NOMO-1 treated with DMSO at 0.1 percent for 48 hours (cell line): Measurements from ENCODE around the gene CISTR.

ENCODE experiments used
- DNase-seq: peaks from one replicate; lab custom pipeline; 2025; ENCODE audit not compliant: unreplicated experiment; lab: John Stamatoyannopoulos, UW

The CISTR gene

DNA sequence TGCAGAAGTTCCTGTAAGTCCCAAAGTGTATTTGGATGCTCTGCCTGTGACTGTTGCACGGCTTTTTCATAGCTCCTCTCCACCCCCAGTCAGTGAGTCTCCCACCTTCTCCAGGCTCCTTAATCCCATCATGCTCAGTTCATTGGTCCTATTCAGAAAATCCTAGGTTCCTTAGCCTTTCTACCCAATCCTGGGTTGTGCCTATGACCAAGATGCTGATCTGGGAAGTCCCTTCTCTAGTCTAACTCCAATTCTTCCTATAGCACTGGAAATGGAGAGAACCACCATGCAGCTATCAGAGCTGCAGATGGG, 7.7 kb downstream of the CISTR start:
- DNase-seq = no peak

DNA sequence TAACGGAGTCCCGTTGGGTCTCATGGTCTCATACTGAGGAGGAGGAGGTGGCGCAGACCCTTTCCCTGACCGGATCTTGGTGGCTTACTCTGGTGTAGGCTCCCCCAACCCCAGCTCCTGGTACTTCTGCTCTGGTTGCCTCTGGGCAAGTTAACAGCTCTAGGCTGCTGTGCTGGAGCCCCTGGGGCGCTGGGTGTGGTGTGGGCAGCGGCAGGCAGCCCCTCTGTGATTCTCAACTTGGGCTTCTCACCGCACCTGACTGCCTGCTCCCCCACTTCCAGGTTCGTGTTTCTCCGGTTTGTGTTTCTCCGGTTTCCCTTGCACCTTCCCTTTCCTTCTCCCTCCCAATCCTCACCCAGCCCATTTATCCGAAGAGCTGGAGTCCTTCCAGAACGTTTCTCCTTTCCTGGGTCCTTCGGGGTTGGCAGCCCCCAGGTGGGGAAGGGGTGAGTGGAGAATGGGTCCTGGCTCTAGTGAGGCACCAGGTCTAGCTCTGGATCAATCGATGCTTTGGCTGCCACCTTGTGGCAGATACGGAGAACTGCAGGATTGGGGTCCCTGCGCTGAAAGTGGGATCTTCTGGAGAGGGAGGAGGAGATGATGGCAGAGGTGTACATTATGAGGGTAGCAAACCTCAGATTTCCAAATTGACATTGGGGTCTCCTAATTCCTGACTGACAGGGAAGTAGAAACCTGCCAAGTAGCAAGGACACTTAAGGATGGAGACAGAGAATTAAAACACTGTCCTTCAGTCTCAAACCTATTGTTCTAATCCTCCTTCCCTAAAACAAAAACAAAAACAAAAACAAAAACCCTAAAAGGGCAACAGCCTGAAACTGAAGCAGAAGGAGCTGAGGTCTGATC, 8.3 kb downstream of the CISTR start:
- peak; percentile 41 for DNase-seq

DNA sequence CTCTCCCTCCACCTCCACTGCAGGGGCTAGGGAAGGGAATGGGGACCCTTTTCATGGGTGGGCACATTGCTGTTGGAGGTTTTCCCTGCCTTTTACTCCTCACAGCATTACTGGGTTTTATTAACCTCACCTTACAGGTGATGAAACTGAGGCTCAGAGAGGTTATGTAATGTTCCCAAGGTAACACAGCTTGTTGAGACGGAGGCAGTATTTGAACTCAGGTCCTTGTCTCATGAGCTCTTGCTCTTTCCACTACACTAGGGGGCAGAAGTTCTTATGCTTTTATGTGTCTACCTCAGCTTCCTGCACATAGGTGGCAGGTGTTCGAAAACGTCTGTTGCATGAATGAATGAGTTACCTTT, 11.7 kb downstream of the CISTR start:
- DNase-seq = no peak

DNA sequence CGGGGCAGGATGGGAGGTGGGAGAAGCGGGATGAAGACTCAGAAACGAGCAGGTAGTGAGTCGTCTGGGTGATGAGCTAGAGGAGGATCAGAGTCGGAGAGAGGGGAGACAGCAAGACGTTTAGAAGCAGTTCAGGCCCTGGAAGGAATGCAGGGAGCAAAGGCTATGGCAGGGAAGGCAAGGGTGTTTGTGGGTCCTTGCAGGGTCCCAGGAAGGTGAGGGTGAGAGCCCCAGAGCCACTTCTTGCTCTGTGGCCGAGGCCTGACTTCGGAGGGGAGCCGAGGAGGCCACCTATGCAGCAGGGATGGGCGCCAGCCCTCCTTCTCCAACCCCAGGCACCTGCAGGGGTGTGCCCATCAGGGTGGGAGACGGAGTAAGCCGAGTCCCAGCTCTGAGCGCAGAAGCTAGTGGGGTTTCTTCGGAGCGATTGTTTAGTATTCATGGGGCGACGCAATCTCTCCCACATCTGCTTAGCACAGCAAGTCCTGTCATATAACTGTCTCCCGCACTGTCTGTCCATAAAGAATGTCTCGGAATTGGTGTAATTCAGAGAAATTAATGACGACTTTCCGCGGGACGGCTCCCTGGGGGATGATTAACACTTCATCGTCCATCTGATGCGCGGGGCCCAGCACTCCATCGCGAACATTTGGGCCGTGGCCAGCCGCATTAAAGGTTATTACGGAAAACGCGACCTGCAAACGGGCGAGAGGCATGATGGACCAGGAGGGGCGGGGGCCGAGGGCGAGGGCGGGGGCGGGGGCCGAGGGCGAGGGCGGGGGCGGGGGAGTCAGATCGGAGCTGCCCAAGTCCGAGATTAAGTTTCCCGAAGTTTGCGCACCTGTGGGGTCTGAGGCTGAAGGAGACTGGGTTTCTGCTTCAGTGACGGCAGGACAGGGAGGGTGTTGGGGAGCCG, 12.3 kb downstream of the CISTR start:
- no peak for DNase-seq

DNA sequence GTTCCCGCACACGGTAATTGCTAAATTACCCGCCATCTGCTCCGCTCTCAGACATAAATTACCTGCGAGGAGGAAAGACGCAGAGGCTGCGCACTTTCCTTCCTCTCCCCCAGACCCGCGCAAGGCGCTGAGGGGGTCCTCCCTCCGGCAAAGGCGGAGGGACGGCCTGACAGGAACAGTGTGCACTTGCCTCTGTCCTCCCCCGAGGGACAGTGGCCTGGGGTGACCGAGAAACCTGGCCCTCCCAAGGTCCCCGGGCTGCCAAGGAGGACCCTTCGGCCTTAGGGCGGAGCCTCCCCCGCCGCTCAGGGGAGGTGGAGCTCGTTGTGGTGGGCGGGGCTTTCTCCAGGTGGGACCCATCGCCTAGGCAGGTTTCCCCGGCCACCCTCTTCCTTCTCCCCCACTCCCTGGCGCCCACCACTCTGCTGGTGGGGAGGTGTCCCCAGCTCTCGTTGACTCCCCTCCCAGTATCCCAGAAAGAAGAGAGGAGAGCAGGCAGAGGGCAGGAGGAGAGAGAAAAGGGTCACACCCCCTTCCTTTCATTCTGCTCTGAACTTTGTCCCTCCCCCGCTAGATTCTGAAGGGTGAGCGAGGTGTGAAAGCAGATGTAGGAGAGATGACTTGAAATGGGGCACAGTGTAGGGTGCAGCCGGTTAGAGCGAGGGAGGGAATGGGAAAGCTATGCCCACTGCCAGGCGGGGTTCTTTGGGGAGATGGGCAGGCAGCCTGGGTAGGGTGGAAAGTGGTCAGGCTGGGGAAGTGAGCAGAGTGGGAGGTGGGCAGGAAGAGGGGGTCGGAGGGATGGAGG, 13.2 kb downstream of the CISTR start:
- no peak for DNase-seq

DNA sequence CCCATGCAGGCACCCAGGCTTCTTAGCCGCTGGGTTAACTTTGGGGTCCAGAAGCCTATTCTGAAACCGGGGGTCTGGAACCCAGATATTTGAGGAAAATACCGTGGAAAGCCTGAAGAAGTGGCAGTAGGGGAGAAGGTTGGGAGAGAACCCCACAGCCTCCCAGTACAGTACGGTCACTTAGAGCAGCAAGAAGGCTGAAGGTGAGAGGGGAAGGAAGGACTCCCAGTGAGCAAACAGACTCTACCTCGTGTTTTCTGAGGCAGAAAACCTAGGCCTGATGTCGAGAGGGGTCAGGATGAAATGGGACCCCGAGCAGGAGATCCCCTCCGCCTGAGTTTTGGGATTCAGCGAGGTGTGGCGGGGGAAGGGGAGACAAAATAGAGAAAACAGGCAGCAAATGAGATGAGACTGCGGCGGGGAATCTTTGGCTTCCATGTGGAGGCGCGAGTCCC, 13.8 kb downstream of the CISTR start:
- no peak for DNase-seq

DNA sequence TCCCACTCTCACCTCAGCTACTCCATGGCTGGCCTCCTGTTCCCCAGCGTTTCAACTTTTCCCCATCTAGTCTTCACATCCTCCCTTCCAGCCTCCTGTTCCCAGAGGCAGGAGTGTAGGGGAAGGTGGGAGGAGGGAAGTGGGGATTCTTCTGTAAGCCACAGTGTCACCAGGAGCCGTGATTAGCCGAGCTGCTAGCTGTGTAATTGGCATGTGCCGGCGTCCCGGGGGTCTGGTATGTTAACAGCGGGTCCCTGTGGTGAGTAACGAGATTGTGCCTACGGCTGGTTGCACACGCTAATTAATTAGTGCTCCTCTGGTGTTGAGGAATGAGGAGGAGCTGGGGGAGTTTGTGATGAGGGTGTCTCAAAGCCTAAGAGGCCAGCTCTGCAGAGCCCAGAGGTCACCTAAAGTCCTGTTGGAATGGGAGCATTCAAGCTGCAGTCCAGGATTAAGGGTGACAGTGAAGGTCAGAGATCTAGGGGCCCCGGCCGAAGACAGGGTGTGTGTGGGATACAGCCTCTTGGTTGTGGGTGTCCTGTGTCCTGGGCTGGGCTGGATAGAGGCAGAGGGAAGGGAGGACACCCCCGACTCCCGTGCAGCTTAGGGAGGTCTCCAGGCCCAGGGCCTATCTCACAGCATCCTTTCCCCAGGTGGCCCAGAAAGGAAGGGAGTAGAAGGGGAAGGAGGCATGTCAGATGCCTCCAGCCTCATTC, 14.5 kb downstream of the CISTR start:
- DNase-seq = no peak

DNA sequence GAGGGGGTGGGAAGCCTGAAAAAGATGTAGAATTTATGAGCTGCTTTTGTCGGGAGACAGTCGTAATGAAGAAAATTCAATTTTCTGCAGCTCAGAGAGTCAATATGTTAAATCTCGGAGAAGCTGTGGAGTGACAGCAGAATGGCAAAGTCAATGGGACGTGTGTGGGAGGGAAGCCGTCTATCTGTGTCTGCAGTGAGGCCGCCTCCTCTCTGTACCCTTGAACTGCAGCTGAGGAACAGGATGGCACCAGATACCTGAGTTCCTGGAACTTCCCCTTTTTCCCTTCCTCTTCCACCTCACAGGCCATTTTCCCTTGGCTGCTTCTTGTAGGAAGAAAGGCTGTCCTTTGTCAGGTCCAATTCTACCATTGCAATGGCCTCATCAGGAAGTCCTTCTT, 15.2 kb downstream of the CISTR start:
- no peak for DNase-seq

DNA sequence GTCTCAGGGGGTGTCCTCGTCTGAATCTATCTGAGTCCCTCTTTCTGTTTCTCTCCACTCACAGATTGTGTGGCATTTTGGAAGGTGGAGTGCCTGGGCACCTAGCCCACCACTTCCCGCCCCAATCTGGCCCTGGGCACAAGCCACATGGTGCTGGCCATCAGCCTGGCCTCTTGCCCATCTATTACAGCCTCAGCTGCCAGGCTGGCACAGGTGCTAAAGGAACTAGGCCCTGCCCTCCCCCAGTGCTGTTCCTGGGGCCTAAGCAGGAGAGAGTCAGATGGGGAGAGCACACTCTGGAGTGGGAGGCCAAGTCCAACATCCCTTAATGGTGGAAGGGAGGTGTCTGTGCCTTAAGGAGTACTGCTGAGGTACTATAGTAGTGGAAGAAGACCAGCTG, 16.2 kb downstream of the CISTR start:
- no peak for DNase-seq

DNA sequence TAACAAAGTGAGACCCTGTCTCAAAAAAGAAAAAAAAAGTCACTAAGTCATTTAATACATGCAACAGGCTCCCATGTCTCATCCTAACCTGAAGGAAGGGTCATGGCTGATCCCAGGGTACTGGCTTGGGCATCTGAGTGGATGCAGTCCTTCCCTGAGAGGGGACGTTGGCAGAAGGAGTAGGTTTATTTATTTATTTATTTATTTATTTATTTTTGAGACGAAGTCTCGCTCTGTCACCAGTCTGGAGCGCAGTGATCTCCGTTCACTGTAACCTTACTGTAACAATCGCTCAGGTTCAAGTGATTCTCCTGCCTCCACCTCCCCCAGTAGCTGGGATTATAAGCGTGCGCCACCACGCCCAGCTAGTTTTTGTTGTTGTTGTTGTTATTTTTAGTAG, 17.4 kb downstream of the CISTR start:
- DNase-seq = no peak

DNA sequence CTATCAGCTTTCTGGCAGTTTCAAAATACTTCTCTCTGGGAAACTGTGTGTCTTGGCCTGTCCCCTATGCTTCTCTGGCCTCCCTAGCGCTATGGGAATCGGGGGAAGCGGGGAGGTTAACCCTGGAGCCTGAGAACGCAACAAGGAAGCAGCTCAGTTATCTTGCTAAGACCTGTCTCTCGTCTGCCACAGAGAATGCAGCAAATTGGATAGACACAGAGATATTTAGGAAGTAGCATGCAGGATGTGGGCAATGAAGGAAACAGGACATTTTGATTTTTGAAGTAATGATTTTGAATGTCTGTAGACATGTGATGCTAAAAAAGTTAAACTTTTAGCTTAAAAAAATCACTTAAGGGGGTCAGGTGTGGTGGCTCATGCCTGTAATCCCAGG, 18.0 kb downstream of the CISTR start:
- DNase-seq = no peak

DNA sequence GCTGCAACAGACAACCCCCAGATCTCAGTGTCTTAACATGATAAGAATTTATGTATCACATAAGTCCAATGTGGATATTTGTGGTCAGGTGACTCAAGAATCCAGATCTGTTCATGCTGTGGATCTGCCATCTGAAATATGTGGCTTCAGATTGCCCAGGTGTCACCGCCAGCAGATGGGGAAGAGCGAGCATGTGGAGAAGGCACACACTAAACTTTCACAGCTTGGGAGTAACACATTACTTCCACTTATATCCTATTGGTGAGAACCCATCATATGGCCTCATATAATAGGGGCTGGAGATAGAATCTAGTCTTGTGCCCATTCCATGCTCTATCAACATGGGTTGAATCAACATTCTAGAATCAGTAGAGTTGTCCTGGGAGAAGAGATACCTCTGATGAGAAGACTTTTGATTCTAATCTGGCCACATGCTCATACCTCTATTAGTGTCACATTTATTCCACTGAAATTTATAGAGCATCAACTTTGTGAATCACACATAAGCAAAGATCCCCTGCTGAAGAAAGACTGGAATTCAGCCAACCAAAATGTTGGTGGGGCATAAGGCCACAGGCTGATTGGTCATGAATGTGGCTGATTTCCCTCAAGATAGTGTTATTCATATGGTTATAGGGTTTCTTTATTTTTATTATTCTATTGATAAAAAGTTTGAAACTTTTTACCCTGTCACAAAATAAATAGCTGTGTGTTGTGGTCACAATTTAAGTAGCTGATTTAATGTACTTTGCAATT, 18.6 kb downstream of the CISTR start:
- DNase-seq = no peak

DNA sequence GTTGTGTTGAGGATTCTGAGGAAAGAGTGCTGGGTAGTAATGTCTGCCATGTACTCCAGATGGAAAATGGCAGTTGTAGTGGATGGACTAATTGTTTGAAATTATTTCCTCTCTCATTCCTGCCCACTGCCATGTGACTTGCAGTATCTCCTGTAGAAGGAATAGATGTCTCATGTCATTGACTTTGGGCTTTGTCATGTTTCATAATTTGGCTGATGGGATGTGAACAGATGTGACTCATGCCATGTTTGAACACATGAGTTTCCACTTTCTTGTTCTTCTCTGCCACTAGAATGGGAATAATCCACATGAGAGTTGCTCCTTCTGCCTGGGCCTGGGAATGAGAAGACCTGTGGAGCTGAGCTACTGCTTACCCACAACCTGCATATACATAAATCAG, 22.1 kb downstream of the CISTR start:
- no peak for DNase-seq

DNA sequence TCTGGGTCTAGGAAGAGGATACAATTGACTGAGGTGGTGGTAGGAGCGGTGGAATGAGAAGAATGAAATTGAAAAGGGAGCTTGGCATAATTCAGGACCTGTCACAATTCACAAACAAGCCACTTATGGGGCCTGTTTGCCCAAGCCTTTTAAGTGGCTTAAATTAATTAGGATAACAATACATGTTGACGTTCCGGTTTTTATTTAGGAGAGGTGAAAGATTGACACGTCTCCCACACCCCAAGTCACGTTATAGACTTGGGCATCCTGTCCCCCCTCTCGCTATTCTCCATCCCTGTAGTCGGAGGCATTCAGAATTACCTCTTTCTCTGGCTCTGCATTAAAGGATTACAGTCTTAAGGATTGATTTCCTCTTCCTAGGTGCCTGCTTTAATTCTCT, 23.6 kb downstream of the CISTR start:
- no peak for DNase-seq

DNA sequence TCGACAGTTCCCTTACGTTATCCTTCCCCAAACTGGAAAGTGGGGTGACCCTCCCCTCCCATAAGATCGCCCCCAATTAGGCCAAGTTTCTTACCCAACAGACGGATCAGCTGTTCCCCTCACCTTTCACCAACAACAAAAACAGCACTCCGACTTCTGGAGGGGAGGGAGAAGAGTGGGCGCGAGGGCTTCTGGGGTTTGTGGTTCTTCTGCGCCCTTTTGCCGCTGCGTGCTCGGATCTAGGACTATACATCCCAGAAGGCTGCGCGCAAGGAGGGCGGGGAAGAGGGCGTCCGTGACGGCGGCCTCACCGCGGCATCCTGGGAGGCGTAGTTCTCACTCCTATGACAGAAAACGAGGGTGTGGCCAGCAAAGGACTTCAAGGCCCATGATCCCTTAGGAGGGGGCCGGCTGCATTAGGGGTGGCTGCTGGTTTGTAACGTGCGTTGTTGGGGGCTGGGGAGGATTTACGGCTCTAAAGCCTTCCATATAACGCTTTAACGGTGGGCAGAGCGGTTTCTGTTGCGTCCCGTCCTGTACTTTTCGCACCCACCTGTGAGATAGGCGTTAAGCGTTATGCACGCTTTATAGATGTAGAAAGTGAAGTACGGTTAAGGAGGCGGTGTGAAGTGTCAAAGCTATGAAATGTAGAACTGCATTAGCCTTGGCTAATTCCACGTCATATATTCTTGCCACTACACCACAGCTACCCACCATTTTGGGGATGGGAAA, 24.3 kb downstream of the CISTR start, which contains the start of gene CALCOCO1:
CALCOCO1 (minus strand) TSS at position 143 of the 732 bp plus-strand sequence. CDS start 2,210 bp downstream, outside the sequence.
- peak; percentile 99 for DNase-seq

DNA sequence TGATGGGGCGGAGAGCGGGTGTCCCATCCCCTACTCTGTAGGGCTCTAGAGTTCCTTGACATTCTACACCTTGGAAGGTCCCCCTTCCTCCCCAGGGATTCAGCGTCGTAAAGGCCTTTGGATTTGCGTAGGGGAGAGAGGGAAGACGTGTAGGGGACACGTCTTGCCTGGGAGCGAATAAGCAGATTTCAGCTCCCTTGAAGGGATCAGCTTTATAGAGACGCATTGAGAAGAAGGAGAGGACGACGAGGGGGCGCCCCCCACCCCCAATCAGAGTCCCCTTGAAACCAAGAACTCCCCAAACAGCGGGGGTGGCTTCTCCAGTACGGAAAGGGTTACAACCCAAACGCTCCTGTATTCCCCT, 24.9 kb downstream of the CISTR start:
- DNase-seq = no peak

DNA sequence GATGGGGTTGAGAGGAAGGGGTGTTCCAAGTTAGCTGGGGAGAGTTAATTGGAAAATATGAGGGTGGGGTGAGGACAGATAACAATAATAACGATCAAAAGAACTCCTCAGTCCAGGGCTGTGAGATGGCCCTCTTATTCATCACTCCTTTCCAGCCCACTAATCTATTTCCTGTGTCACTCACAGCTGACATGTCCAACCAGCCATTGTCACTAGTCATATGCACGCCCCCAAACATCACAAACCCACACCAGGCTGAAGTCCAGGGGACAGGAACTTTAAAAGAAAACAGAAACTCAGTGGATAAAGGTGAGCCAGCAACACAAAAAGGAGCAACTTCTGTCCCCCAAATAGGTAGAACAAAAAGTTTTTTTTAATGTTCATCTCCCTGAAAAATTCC, 25.4 kb downstream of the CISTR start:
- DNase-seq = peak; percentile 19

DNA sequence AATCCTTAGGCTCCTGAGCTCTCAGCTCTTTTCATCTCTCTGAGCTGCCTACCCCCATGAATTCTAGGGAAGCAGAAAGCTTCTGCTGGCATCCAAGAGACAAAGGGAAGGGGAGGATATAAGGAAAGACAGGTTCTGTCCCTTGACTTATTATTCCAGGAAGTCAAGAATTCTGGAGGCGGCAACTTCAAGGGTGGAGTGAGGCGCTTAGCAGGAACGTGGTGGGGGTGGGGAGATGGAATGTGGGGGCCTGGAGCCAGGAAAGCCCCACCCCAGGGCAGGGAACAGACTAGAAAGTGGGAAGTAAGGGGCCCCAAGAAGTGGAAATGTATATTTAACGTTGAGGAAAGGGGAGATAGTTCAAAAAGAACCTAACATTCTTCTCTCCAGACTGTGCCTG, 26.0 kb downstream of the CISTR start:
- no peak for DNase-seq

DNA sequence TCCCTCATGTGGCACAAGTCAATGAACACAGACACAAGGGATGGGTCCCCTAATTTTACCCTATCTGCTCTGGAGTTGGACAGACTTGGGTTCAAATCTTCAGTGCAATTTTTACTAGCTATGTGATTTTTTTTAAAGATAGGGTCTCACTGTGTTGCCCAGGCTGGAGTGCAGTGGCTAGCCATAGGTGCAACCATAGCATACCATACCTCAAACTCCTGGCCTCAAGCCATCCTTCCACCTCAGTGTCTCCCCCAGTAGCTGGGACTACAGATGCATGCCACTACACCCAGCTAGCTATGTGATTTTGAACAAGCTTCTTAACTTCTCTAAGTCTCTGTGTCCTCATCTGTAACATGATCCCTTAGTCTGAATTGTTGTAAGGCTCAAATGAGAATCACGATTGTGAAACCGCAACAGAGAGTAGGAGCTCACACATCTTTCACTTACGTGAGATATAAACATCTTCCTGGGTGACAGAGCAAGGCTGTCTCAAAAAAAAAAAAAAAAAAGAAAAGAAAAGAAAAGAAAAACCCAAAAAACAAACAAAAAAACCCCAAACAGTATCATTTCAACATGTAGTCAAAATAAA, 29.2 kb downstream of the CISTR start:
- DNase-seq = no peak
